ENCODE data around the gene PJA1.

DNA sequence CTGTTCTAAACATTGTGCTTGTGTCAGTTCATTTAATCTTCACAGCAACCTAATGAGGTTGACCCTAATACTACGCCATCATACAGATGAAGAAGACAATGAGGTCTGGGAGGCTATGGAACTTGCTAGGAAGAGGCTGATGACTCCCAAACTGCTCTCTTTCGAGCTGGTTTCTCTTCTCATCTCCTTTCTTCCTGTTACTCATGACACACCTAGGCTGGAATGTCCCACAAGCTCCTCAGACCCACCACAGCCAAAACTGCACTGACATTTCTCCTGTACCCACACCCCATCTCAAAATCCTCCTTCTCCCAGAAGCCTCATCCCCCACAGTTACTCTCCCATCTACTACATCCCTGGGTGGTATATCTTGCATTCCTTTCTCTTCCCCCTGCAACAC, 27.4 kb upstream of the PJA1 start:
- TF ChIP-seq, protein P1, sequence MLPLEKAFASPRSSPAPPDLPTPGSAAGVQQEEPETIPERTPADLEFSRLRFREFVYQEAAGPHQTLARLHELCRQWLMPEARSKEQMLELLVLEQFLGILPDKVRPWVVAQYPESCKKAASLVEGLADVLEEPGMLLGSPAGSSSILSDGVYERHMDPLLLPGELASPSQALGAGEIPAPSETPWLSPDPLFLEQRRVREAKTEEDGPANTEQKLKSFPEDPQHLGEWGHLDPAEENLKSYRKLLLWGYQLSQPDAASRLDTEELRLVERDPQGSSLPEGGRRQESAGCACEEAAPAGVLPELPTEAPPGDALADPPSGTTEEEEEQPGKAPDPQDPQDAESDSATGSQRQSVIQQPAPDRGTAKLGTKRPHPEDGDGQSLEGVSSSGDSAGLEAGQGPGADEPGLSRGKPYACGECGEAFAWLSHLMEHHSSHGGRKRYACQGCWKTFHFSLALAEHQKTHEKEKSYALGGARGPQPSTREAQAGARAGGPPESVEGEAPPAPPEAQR (CRISPR knock-in tag; IDR thresholded peaks at IDR 0.05) = no peak
- TF ChIP-seq IRF2 (CRISPR knock-in tag; IDR thresholded peaks at IDR 0.05; ENCODE audit: borderline replicate concordance, low read depth) (no peak), RELA (CRISPR knock-in tag; IDR thresholded peaks at IDR 0.05; ENCODE audit: borderline replicate concordance) (no peak), JUN (CRISPR knock-in tag; IDR thresholded peaks at IDR 0.05) (no peak), CREM (CRISPR knock-in tag; IDR thresholded peaks at IDR 0.05) (no peak), SP1 (CRISPR knock-in tag; conservative IDR thresholded peaks at IDR 0.05) (no peak), SOX15 (CRISPR knock-in tag; IDR thresholded peaks at IDR 0.05) (no peak), NR3C1 (CRISPR knock-in tag; conservative IDR thresholded peaks at IDR 0.05; ENCODE audit: low read depth) (no peak)
- TF ChIP-seq, protein P2, sequence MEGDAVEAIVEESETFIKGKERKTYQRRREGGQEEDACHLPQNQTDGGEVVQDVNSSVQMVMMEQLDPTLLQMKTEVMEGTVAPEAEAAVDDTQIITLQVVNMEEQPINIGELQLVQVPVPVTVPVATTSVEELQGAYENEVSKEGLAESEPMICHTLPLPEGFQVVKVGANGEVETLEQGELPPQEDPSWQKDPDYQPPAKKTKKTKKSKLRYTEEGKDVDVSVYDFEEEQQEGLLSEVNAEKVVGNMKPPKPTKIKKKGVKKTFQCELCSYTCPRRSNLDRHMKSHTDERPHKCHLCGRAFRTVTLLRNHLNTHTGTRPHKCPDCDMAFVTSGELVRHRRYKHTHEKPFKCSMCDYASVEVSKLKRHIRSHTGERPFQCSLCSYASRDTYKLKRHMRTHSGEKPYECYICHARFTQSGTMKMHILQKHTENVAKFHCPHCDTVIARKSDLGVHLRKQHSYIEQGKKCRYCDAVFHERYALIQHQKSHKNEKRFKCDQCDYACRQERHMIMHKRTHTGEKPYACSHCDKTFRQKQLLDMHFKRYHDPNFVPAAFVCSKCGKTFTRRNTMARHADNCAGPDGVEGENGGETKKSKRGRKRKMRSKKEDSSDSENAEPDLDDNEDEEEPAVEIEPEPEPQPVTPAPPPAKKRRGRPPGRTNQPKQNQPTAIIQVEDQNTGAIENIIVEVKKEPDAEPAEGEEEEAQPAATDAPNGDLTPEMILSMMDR (IDR thresholded peaks at IDR 0.05) = no peak
- TF ChIP-seq, protein P3, sequence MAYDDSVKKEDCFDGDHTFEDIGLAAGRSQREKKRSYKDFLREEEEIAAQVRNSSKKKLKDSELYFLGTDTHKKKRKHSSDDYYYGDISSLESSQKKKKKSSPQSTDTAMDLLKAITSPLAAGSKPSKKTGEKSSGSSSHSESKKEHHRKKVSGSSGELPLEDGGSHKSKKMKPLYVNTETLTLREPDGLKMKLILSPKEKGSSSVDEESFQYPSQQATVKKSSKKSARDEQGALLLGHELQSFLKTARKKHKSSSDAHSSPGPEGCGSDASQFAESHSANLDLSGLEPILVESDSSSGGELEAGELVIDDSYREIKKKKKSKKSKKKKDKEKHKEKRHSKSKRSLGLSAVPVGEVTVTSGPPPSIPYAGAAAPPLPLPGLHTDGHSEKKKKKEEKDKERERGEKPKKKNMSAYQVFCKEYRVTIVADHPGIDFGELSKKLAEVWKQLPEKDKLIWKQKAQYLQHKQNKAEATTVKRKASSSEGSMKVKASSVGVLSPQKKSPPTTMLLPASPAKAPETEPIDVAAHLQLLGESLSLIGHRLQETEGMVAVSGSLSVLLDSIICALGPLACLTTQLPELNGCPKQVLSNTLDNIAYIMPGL (CRISPR knock-in tag; IDR thresholded peaks at IDR 0.05) = no peak
- TF ChIP-seq, protein P4, sequence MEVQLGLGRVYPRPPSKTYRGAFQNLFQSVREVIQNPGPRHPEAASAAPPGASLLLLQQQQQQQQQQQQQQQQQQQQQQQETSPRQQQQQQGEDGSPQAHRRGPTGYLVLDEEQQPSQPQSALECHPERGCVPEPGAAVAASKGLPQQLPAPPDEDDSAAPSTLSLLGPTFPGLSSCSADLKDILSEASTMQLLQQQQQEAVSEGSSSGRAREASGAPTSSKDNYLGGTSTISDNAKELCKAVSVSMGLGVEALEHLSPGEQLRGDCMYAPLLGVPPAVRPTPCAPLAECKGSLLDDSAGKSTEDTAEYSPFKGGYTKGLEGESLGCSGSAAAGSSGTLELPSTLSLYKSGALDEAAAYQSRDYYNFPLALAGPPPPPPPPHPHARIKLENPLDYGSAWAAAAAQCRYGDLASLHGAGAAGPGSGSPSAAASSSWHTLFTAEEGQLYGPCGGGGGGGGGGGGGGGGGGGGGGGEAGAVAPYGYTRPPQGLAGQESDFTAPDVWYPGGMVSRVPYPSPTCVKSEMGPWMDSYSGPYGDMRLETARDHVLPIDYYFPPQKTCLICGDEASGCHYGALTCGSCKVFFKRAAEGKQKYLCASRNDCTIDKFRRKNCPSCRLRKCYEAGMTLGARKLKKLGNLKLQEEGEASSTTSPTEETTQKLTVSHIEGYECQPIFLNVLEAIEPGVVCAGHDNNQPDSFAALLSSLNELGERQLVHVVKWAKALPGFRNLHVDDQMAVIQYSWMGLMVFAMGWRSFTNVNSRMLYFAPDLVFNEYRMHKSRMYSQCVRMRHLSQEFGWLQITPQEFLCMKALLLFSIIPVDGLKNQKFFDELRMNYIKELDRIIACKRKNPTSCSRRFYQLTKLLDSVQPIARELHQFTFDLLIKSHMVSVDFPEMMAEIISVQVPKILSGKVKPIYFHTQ (CRISPR knock-in tag; IDR thresholded peaks at IDR 0.05) = no peak
- TF ChIP-seq, protein P5, sequence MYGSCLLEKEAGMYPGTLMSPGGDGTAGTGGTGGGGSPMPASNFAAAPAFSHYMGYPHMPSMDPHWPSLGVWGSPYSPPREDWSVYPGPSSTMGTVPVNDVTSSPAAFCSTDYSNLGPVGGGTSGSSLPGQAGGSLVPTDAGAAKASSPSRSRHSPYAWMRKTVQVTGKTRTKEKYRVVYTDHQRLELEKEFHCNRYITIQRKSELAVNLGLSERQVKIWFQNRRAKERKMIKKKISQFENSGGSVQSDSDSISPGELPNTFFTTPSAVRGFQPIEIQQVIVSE (CRISPR knock-in tag; IDR thresholded peaks at IDR 0.05; ENCODE audit: borderline replicate concordance) = no peak
- TF ChIP-seq, protein P6, sequence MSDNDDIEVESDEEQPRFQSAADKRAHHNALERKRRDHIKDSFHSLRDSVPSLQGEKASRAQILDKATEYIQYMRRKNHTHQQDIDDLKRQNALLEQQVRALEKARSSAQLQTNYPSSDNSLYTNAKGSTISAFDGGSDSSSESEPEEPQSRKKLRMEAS (CRISPR knock-in tag; IDR thresholded peaks at IDR 0.05) = no peak

Measured in WTC11 (cell line).